Trophoblast cell (in vitro differentiated cells and primary cell): Measurements from ENCODE around the gene CUEDC1.

Source experiments
- DNase-seq, 2 donors: peaks; one replicate each; pipeline ENCODE4 v3.0.0-alpha.2; 2016
- H2AFZ ChIP-seq: 2 replicates; pipeline ENCODE4 v1.6.1; 2013; ENCODE audit warnings: low read length, moderate library complexity, mild to moderate bottlenecking; ENCODE audit not compliant: insufficient read depth, poor library complexity
- H2AK5ac ChIP-seq: 2 replicates; pipeline ENCODE4 v1.6.1; 2013; ENCODE audit warnings: mild to moderate bottlenecking, low read length
- H2BK120ac ChIP-seq: 2 replicates; pipeline ENCODE4 v1.6.1; 2013; ENCODE audit warnings: low read length, mild to moderate bottlenecking, moderate library complexity; ENCODE audit not compliant: insufficient read depth, poor library complexity
- H2BK12ac ChIP-seq: 2 replicates; pipeline ENCODE4 v1.6.1; 2013; ENCODE audit warnings: mild to moderate bottlenecking, low read length, moderate library complexity
- H2BK5ac ChIP-seq: 2 replicates; pipeline ENCODE4 v1.6.1; 2013; ENCODE audit warnings: low read length, low read depth, moderate library complexity, mild to moderate bottlenecking; ENCODE audit not compliant: poor library complexity
- H3K14ac ChIP-seq: 2 replicates; pipeline ENCODE4 v1.6.1; 2013; ENCODE audit warnings: mild to moderate bottlenecking, low read length
- H3K18ac ChIP-seq: 2 replicates; pipeline ENCODE4 v1.6.1; 2013; ENCODE audit warnings: mild to moderate bottlenecking, low read length
- H3K23ac ChIP-seq: 2 replicates; pipeline ENCODE4 v1.6.1; 2013; ENCODE audit warnings: low read length
- H3K27ac ChIP-seq: 2 replicates; pipeline ENCODE4 v1.5.1; 2013; ENCODE audit warnings: low read depth, mild to moderate bottlenecking, inconsistent platforms, low read length, moderate library complexity
- H3K27me3 ChIP-seq: 2 replicates; pipeline ENCODE4 v1.6.1; 2013; ENCODE audit warnings: inconsistent platforms, mild to moderate bottlenecking, low read length, moderate library complexity; ENCODE audit not compliant: insufficient read depth
- H3K36me3 ChIP-seq, 2 experiments: 1 replicate in 1 of 2; 2 replicates in 1 of 2; pipeline ENCODE4 v1.6.1; 2013; ENCODE audit warnings: low read length in 2 of 2, mild to moderate bottlenecking in 2 of 2, moderate library complexity in 1 of 2; ENCODE audit not compliant: insufficient read depth in 2 of 2, control insufficient read depth in 1 of 2
- H3K4ac ChIP-seq: 2 replicates; pipeline ENCODE4 v1.6.1; 2013; ENCODE audit warnings: low read depth, mild to moderate bottlenecking, low read length, moderate library complexity
- H3K4me1 ChIP-seq, 2 experiments: 1 replicate in 1 of 2; 2 replicates in 1 of 2; pipeline ENCODE4 v1.6.1; 2013; ENCODE audit warnings: low read length in 2 of 2, mild to moderate bottlenecking in 2 of 2, moderate library complexity in 1 of 2; ENCODE audit not compliant: insufficient read depth in 2 of 2, control insufficient read depth in 1 of 2
- H3K4me2 ChIP-seq: 2 replicates; pipeline ENCODE4 v1.6.1; 2013; ENCODE audit warnings: inconsistent platforms, mild to moderate bottlenecking, low read length, moderate library complexity
- H3K4me3 ChIP-seq: 2 replicates; pipeline ENCODE4 v1.5.1; 2013; ENCODE audit warnings: mild to moderate bottlenecking, low read depth, low read length, inconsistent platforms
- H3K79me1 ChIP-seq: one replicate; pipeline ENCODE4 v1.6.1; 2013; ENCODE audit warnings: low read length
- H3K79me2 ChIP-seq: 2 replicates; pipeline ENCODE4 v1.6.1; 2013; ENCODE audit warnings: low read length, mild to moderate bottlenecking; ENCODE audit not compliant: control insufficient read depth, insufficient read depth, poor library complexity
- H3K9ac ChIP-seq: 2 replicates; pipeline ENCODE4 v1.6.1; 2013; ENCODE audit warnings: mild to moderate bottlenecking, low read length
- H3K9me3 ChIP-seq: 2 replicates; pipeline ENCODE4 v1.6.1; 2013; ENCODE audit warnings: low read depth, mild to moderate bottlenecking, control low read depth, inconsistent platforms, low read length; ENCODE audit not compliant: insufficient read depth
- H4K12ac ChIP-seq: 2 replicates; pipeline ENCODE4 v1.6.1; 2013; ENCODE audit warnings: low read depth, mild to moderate bottlenecking, low read length, moderate library complexity
- H4K8ac ChIP-seq: 2 replicates; pipeline ENCODE4 v1.6.1; 2013; ENCODE audit warnings: low read depth, mild to moderate bottlenecking, low read length, moderate library complexity
- H4K91ac ChIP-seq: one replicate; pipeline ENCODE4 v1.6.1; 2013; ENCODE audit warnings: low read depth, mild to moderate bottlenecking, low read length, moderate library complexity
- WGBS: extraction: QIAGEN DNeasy Blood & Tissue Kit; methylation state at CpG from one replicate; pipeline ENCODE4 v1.1.7; 2013; ENCODE audit warnings: missing lambda C conversion rate; ENCODE audit not compliant: insufficient read length, insufficient coverage; ENCODE audit errors: extremely low coverage; 5-methylcytosine and 5-hydroxymethylcytosine counted together

CUEDC1 gene

DNA sequence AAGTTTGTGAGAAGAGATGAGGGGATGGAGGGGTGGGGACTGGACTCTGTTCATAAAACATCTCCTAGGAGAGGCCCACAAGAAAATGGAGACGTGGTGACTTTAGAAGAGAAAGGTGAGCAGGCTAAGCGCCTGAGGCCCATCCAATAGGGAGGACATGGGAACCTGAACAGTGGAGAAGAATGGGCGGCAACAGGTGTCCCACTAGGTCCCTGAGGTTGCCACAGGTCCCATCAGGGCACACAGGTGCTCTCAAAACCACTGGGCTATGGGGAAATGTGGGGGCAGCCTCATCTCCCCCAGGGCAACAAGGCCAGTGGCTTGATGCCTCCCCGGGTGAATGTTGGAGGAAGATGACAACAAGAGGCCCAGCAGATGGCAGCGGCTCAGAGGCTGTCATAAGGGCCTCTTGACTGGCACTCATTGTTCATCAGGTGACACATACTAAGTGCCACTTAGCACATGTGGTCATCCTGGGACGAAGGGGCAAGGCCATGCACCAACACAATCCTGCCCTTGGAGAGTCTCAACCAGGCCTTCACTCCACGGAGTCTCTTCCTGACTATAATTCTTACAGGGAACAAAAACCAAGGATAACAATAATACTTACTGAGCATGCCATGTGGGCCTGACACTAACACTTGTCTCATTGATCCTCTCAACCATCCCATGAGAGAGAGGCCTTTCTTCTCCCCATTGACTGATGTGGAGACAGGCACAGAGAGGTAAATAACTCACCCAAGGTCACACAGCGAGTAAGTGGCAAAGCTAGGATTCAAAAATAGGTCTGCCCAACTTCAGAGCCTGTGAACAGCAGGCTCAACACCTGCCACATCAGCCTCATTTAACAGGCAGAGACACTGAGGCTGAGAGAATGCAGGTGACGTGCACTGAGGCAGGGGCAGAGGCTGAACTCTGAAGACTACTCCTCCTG is 38.0 kb downstream of the CUEDC1 start:
- Histone ChIP-seq H3K27me3 (no peaks in the 10 kb centered on the region), H3K18ac (no peak overlapping the region), H2BK5ac (no peak overlapping the region), H4K8ac (no peak overlapping the region), H2BK12ac (no peak overlapping the region), H4K91ac (no peak overlapping the region), H3K79me2 (no peaks in the 10 kb centered on the region), H3K27ac (no peak overlapping the region), H3K4ac (no peak overlapping the region), H3K9me3 (no peaks in the 10 kb centered on the region), H3K14ac (no peak overlapping the region), H3K36me3 (no peaks in the 10 kb centered on the region), H3K4me1 (peaks cover 16 to 26% of the 10 kb centered on the region in 2 experiments), H3K79me1 (no peaks in the 10 kb centered on the region), H3K9ac (no peak overlapping the region), H3K23ac (no peak overlapping the region), H2AK5ac (no peak overlapping the region), H4K12ac (no peak overlapping the region), H2BK120ac (no peak overlapping the region), H3K4me2 (no peak overlapping the region), H2AFZ (no peak overlapping the region), H3K4me3 (peak overlapping the region; percentile 47)
- WGBS, result no CpG with 5 or more reads among the region's 9 CpGs
- DNase-seq, result no peak

DNA sequence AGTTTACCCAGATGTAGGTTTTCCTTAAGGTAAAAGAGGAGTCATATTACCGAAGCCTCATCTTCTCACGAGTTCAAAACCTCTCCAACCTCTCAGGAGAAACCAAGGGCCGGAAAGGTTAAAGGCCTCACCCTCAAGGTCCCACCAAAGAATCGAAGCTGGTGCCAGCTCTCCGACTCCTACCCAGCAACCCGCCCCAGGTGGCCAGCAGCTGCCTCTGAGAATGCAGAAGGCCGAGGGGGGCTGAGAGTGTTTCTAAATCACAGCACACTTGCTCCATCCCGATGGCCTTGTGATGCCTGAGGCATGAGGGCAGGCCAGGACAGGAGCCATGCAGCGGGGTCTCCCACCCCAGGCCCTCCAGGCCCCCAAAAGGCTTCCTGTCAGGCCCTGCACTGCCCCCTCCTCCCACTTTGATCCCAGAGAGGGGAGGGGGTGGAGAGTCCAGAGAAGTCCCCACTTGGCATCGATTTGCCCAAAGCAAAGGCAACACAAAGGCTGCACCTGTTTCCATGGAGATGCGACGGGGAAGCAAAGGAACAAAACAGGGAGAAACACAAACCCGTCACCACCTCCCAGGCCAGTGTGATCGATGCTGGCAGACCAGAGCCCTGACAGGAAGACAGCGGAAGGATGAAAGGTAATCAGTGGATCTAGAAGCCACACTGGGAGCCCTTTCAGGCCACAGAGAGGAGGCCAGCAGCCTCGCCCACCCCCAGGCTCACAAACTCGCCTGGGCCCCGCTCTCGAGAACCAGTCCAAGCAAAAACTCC is 39.0 kb downstream of the CUEDC1 start:
- no peak overlapping the region for H3K14ac ChIP-seq
- no peak overlapping the region for H3K23ac ChIP-seq
- H3K18ac ChIP-seq, result no peak overlapping the region
- no CpG with 5 or more reads among the region's 19 CpGs for WGBS
- no peak overlapping the region for H3K4me3 ChIP-seq
- H3K9ac ChIP-seq, result no peak overlapping the region
- H3K27me3 ChIP-seq, result no peaks in the 10 kb centered on the region
- no peaks in the 10 kb centered on the region for H3K36me3 ChIP-seq
- peaks cover 12 to 19% of the 10 kb centered on the region in 2 experiments for H3K4me1 ChIP-seq
- no peak for DNase-seq
- H3K9me3 ChIP-seq, result no peaks in the 10 kb centered on the region
- H3K79me2 ChIP-seq, result no peaks in the 10 kb centered on the region
- no peak overlapping the region for H2BK120ac ChIP-seq
- H2BK12ac ChIP-seq, result no peak overlapping the region
- H3K4me2 ChIP-seq, result no peak overlapping the region
- no peak overlapping the region for H2AK5ac ChIP-seq
- no peak overlapping the region for H2AFZ ChIP-seq
- H3K27ac ChIP-seq, result no peak overlapping the region
- H4K8ac ChIP-seq, result no peak overlapping the region
- no peak overlapping the region for H2BK5ac ChIP-seq
- no peak overlapping the region for H4K91ac ChIP-seq
- no peaks in the 10 kb centered on the region for H3K79me1 ChIP-seq
- H3K4ac ChIP-seq, result no peak overlapping the region
- H4K12ac ChIP-seq, result no peak overlapping the region

DNA sequence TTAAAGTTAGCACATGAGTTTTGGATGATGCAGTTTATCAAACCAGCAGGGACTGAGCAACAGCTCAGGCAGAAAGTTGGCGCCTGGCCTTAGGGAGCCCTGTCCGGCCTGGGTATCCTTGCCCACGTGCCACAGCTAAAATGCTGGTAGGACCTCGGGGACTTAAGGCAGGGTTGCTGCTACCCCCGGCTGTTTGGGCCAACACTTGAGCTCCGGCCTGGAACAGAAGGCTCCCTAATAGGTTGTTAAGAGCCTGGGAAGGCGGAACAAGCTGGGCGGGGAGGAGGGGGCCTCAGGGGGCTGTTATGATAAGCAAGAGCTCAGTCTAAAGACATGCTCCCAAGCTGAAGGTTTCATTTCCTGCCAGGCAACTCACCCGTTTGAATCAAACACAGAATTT is 39.7 kb downstream of the CUEDC1 start:
- H4K91ac ChIP-seq, result no peak overlapping the region
- H2AFZ ChIP-seq, result no peak overlapping the region
- H2AK5ac ChIP-seq, result peak overlapping the region; percentile 15
- no peaks in the 10 kb centered on the region for H3K9me3 ChIP-seq
- DNase-seq, result no peak
- H2BK120ac ChIP-seq, result no peak overlapping the region
- peaks cover 12 to 19% of the 10 kb centered on the region in 2 experiments for H3K4me1 ChIP-seq
- no peak overlapping the region for H4K12ac ChIP-seq
- no peak overlapping the region for H2BK5ac ChIP-seq
- H3K79me2 ChIP-seq, result no peaks in the 10 kb centered on the region
- H3K14ac ChIP-seq, result no peak overlapping the region
- H2BK12ac ChIP-seq, result no peak overlapping the region
- no peak overlapping the region for H3K18ac ChIP-seq
- no peak overlapping the region for H3K4me2 ChIP-seq
- no peak overlapping the region for H3K23ac ChIP-seq
- no peak overlapping the region for H3K9ac ChIP-seq
- H3K36me3 ChIP-seq, result no peaks in the 10 kb centered on the region
- H3K79me1 ChIP-seq, result no peaks in the 10 kb centered on the region
- no CpG with 5 or more reads among the region's 9 CpGs for WGBS
- no peaks in the 10 kb centered on the region for H3K27me3 ChIP-seq
- H3K27ac ChIP-seq, result no peak overlapping the region
- no peak overlapping the region for H3K4ac ChIP-seq
- H4K8ac ChIP-seq, result no peak overlapping the region
- no peak overlapping the region for H3K4me3 ChIP-seq

DNA sequence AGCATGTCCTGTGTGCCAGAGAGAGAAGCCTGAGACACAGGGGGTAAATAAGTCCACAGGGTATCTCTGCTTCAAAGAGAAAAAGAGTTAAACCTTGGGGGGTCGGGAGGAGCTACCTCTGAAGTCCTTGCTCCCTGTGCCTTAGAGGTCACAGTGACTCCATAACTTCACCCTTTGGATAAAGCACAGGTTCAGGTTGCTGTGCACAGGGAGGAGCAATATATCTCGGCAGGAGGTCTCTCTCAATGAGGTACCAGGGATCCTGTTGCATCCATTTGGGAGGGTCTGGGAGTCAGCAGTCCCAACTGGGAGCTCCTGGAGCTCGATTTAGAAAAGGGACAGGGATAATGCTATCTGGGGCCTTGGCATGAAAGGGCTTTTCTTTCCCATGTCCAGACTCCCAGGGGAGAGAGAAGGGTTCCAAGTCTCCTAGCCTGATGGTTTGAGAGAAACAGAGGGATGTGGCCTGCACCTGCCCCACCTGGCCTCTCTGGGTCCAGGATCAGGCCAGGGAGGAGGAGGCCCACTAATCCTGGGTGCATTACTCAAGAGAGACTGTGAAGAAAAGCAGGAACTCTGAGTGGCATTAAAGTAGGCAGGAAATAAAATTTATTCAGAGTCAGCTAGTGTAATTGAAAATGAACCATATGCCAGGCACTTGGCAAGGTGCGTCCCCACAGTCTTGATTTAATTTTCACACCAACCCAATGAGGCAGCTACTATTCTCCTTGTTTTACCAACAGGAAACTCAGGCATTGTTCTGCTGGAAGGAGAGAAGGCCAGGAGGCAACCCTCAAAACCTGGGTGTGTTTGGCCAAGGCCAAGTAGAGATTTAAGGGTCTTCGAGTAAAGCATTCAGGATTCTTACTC is 40.7 kb downstream of the CUEDC1 start:
- Histone ChIP-seq H3K18ac (no peak overlapping the region), H3K27ac (no peak overlapping the region), H3K79me2 (no peaks in the 10 kb centered on the region), H3K14ac (no peak overlapping the region), H3K27me3 (no peaks in the 10 kb centered on the region), H3K4me2 (no peak overlapping the region), H2BK5ac (no peak overlapping the region), H3K9ac (no peak overlapping the region), H2BK120ac (no peak overlapping the region), H3K4ac (no peak overlapping the region), H3K9me3 (no peaks in the 10 kb centered on the region), H3K79me1 (no peaks in the 10 kb centered on the region), H2AK5ac (no peak overlapping the region), H2BK12ac (no peak overlapping the region), H3K23ac (no peak overlapping the region), H3K4me1 (peaks cover 12 to 19% of the 10 kb centered on the region in 2 experiments), H4K8ac (no peak overlapping the region), H3K4me3 (no peak overlapping the region), H2AFZ (no peak overlapping the region), H4K12ac (no peak overlapping the region), H3K36me3 (no peaks in the 10 kb centered on the region), H4K91ac (no peak overlapping the region)
- WGBS, result no CpG with 5 or more reads among the region's 5 CpGs
- no peak for DNase-seq
